GM15510 (cell line): ENCODE results near the gene SLC2A8.

Experiments
- POLR2A ChIP-seq: IDR thresholded peaks from 3 replicates; pipeline ENCODE4 v1.6.1; 2011; ENCODE audit warnings: borderline replicate concordance; ENCODE audit not compliant: insufficient read length; ENCODE audit errors: extremely low read depth

The SLC2A8 gene

GRCh38 chr9:127405344-127406125, 8.6 kb downstream of the SLC2A8 start:
- TF ChIP-seq POLR2A = no peak

DNA sequence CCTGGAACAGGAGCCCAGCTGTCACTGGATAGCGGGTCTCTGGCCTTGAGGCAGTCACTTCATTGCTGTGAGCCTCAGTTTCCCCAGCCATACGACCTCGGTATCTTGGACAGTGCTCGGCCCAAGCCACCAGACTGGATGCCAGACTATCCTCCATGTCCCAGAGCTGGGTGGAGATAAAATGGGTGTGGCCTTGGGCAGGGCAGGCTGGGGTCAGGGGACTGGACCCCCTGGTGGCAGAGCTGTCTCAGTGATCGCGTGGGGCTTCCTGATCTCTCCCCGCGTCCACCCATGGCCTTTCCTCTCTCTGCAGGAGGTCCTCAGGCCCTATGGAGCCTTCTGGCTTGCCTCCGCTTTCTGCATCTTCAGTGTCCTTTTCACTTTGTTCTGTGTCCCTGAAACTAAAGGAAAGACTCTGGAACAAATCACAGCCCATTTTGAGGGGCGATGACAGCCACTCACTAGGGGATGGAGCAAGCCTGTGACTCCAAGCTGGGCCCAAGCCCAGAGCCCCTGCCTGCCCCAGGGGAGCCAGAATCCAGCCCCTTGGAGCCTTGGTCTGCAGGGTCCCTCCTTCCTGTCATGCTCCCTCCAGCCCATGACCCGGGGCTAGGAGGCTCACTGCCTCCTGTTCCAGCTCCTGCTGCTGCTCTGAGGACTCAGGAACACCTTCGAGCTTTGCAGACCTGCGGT, 10.0 kb downstream of the SLC2A8 start:
- TF ChIP-seq POLR2A = no peak

- TF ChIP-seq POLR2A = no peak
Measured at GRCh38 chr9:127407492-127407843, 10.5 kb downstream of the SLC2A8 start.

DNA sequence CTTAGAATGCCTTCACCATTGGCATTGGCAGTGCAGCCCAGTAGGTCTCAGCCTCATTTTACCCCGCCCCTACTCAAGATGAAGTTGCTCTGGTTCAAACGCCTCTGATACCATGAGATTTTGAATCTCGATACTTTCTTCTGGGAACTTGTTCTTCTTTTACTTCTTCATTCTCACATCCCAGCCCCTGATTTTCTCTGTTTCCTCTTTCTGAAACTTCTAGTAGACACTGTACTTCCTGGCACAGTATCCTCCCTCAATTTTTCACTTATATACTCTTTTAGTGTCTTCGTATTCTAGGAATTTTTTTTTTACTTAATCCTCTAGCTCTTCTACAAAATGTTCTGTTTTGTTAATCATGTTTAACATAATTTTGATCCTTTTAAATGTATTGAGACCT, 14.2 kb downstream of the SLC2A8 start:
- no peak for TF ChIP-seq POLR2A

DNA sequence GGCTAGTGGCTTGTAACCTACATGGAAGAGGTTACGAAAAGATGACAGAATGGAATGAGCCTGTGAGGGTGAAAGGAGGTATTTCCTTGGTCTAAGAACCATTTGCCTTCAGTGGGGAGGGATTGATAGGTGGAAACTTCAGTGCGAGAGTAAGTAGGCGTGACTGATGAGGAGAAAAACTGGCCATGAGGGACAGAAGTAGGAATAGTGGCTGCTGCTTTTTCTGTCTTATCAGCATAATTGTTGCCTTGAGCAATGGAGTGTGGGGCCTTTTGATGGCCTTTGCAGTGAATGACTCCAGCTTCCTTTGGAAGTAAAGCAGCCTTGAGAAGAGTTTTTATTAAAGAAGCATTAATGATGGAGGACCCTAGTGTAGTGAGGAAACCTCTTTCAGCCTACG, 18.2 kb downstream of the SLC2A8 start:
- TF ChIP-seq POLR2A = no peak

- no peak for TF ChIP-seq POLR2A
Measured at GRCh38 chr9:127415657-127416056, 18.7 kb downstream of the SLC2A8 start.

DNA sequence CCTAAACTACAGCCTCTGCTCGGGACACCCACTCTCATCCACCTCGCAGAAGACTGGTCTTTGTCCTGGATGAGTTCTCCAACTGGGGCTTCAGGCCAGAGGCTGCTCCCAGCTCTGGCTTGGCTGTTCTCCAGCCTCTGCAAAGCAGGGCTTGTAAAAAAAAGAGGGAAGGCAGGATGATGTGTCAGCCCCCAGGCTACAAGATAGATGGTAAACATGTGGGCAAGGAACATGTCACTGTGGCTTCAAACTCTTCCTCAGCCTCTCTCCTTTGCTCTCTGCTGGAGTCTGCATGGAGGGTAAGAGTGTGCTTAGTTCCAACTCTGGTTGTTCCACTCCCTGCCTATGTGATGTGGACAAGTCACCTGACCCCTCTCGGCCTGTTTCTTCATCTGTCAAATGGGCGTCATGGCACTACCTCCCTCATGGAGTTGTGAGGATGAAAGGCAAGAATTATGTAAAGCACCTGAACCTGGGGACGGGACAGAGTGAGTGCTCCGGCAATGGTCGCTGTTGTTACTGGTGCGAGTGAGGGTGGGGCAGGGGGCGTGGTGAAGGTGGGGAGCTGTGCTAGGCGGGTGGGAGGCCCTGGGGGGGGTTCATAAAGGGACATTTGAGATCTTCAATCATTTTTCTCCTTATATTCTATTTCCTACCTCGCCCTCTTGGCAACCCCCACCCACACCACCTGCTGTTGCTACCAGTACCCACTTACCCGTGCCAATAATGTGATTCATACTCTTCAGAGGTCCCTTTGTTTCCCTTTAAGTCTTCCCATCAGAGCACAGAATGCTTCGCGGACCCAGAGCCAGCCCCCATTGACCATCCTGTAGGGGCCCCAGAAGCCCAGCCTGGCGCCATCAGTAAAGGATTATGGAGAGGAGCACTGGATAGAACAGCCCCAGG, 20.4 kb downstream of the SLC2A8 start:
- TF ChIP-seq POLR2A = no peak

DNA sequence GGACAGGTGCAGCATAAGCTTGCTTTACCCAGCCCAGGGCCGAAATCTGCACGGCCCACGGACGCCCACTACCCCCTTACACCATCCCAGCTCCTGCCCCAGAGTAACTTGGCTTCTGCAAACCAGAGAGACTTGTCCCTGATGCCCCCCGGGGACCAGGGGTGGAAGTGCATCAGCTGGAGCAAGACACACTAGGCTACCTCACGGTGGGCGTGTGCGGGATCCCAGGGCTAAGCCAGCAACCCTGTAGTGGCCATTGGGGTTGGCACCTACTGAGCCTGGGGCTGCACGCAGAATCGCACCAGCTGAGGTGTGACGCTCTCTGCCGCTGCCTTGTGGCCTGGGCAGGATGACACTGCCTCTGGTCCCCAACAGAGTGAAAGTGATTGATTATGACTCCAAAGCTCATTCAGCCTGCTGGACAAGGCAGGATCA, 21.1 kb downstream of the SLC2A8 start:
- no peak for TF ChIP-seq POLR2A

- TF ChIP-seq POLR2A = no peak
Measured at GRCh38 chr9:127419348-127419747, 22.4 kb downstream of the SLC2A8 start.

DNA sequence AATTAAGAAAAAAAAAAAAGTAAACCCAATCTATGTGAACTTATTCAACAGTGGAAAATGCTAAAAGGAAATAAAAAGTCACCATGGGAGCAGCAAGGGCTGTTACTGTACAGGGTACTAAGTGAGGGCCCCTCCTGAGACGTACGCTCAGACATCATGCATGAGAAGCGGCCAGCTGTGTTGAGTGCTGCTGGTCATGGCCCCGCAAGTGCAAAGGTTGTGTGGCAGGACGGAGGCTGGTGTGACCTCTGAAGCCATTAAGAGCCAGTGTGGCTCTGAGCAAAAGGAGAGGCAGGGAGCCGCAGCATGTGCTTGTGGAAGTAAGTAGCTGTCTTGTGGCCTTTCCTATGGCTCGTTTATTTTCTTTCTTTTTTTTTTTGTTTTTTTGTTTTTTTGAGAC, 24.1 kb downstream of the SLC2A8 start:
- no peak for TF ChIP-seq POLR2A

GRCh38 chr9:127422133-127422782, 25.3 kb downstream of the SLC2A8 start:
- no peak for TF ChIP-seq POLR2A

- TF ChIP-seq POLR2A = no peak
Measured at GRCh38 chr9:127422787-127423186, 25.8 kb downstream of the SLC2A8 start.

GRCh38 chr9:127423476-127423933, 26.5 kb downstream of the SLC2A8 start:
- no peak for TF ChIP-seq POLR2A

DNA sequence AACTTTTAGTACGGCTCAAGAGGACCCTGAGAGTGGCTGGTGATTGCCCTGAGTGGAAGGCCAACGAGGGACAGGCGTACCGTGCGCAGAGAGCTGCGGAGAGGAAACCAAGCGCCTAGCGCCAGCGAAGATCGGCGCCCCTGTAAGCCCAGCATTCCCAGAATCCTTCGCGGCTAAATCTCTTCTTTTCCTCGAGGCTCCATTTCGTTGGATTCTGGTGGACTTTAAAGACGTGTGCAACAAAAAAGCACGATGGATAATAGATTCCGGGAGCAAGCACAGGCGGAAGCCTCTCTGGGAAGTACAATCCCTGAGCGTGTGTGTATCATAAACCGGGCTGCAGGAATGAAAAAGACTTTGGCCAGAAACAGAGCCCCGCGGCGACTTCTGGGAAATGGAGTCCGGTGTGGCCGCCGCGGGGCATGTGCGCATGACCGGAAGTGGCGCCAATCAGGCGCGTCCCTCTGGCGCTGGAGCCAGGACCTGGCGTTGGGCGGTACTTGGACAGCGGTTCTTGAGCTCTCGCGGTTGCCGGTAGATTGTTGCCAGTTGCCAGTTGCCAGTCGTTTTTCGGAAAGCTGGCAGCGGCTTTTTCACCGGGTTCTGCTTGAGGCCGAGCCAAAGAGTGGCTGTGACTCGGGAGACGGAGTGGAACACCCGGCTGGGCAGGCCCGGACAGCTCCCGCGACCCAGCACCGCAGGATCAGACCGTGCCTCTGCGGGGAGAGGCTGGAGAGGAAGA, 27.1 kb downstream of the SLC2A8 start, which contains the start of gene ZNF79:
Gene ZNF79 (plus strand): TSS at position 449 of the 742 bp plus-strand sequence. CDS start 406 bp downstream, outside the sequence.
- TF ChIP-seq POLR2A = peak; percentile 75
